Measurements from ENCODE around the gene GMIP. TPM values are rescaled to one million over a fixed set of nuclear protein-coding genes. Genes with fewer than 3 reads are reported as not detected.

The GMIP gene
- total RNA-seq, 3 donors from 2014 or later (not counting 1 experiment from before 2014, with no cell fraction given) = 134 to 188 (median 150) TPM

DNA sequence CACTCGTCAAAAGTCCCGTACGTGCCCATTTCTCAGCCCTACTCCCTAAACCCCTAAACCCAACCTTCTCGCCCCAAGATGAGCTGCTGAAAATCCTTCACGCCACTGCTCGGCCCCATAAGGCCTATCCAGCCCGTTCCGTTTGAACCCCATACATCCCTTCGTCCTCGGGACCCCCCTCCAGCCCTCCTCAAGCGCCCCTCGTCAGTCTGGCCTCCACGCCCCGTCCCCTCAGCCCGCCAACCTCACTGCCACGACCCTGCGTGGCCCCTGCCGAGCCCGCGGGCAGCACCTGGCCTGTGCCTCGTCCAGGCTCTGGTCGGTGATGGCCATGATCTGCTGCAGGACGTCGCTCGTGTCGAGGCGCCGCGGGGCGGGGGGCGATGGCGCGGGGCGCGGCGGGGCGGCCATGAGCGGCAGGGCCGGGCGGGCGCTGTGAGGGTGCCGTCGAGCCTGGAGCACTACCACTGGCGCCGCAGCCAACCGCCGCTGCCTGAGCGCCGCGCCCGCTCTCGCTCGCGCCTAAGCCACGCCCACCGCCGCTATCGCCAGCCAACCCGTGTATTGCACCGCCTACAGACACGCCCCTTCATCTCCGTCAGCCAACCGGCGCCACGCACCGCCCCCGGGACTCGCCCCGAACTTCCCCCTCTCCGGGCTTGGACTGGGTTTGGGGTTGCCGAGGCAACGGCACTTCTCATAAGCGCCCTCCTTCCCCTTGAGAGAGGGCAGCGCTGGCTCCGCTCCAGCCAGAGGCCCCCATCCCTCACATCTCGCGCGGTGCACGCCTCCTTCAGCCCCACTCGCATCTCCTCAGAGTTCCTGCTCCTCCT, 25.0 kb downstream of the GMIP start, which contains the start of gene PBX4:
Gene PBX4, minus strand, starts transcription at position 469 of the 833 bp plus-strand sequence. Its CDS starts 58 bp downstream, at position 411.
- no peaks in the 10 kb centered on the region for H3K9me3 Mint-ChIP-seq
- no peaks in the 10 kb centered on the region for H3K9me3 ChIP-seq (ENCODE audit: control insufficient read depth, insufficient read depth, low read length)
- peaks cover 39 to 45% of the 10 kb centered on the region in 2 donors for H3K4me1 Mint-ChIP-seq
- H3K27ac ChIP-seq (ENCODE audit: low read length) = peak within 1 kb of the TSS; percentile 67
- ATAC-seq (peak; percentile 91 to 99 (median 94)), DNase-seq (peak; percentile 98 to 100)
- H3K27me3 Mint-ChIP-seq (ENCODE audit: low read depth in 2 of 2) = no peaks in the 10 kb centered on the region
- H3K27me3 ChIP-seq (ENCODE audit: control insufficient read depth, insufficient read depth, low read length) = no peaks in the 10 kb centered on the region
- intact Hi-C loops (cut with micrococcal nuclease) = loop anchor here (1.0 to 2.0 kb wide), 3 partner anchors 10 to 202 kb away; partner anchors contain the start of genes GMIP, LPAR2 and ZNF506
- TF ChIP-seq, protein P1, sequence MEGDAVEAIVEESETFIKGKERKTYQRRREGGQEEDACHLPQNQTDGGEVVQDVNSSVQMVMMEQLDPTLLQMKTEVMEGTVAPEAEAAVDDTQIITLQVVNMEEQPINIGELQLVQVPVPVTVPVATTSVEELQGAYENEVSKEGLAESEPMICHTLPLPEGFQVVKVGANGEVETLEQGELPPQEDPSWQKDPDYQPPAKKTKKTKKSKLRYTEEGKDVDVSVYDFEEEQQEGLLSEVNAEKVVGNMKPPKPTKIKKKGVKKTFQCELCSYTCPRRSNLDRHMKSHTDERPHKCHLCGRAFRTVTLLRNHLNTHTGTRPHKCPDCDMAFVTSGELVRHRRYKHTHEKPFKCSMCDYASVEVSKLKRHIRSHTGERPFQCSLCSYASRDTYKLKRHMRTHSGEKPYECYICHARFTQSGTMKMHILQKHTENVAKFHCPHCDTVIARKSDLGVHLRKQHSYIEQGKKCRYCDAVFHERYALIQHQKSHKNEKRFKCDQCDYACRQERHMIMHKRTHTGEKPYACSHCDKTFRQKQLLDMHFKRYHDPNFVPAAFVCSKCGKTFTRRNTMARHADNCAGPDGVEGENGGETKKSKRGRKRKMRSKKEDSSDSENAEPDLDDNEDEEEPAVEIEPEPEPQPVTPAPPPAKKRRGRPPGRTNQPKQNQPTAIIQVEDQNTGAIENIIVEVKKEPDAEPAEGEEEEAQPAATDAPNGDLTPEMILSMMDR (IDR thresholded peaks at IDR 0.05) = no peak
- peak within 1 kb of the TSS; percentile 92 for H3K4me3 Mint-ChIP-seq
- H3K4me1 ChIP-seq (ENCODE audit: control insufficient read depth, insufficient read depth, low read length) = peaks cover 39% of the 10 kb centered on the region
- peak within 1 kb of the TSS; percentile 50 for H3K4me3 ChIP-seq (ENCODE audit: low read length)
- 7% methylated on average over 80 of the region's 80 CpGs for WGBS (ENCODE audit: insufficient coverage)
- H3K36me3 ChIP-seq (ENCODE audit: control insufficient read depth, insufficient read depth, low read length) = no peaks in the 10 kb centered on the region
- H3K27ac Mint-ChIP-seq = peak within 1 kb of the TSS; percentile 90 to 94
- no peaks in the 10 kb centered on the region for H3K36me3 Mint-ChIP-seq

DNA sequence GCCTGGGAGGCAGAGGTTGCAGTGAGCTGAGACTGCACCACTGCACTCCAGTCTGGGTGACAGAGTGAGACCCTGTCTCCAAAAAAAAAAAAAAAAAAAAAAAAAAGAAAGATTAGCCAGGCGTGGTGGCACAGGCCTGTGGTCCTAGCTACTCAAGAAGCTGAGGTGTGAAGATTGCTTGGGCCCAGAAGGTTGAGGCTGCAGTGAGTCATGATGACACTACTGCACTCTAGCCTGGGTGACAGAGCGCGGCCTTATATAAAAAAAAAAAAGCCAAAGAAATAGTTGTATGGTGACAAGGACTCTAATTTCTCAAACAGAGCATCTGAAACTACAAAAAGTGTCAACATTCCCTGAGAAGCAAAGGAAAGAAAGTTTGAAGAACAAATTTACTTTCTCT, 28.4 kb downstream of the GMIP start:
- peak; percentile 55 to 76 for DNase-seq
- H3K4me1 Mint-ChIP-seq = peaks cover 40 to 46% of the 10 kb centered on the region in 2 donors
- Histone ChIP-seq H3K4me3 (ENCODE audit: low read length) (no peak overlapping the region), H3K36me3 (ENCODE audit: control insufficient read depth, insufficient read depth, low read length) (no peaks in the 10 kb centered on the region), H3K27me3 (ENCODE audit: control insufficient read depth, insufficient read depth, low read length) (no peaks in the 10 kb centered on the region), H3K4me1 (ENCODE audit: control insufficient read depth, insufficient read depth, low read length) (peaks cover 39% of the 10 kb centered on the region), H3K27ac (ENCODE audit: low read length) (peak overlapping the region; percentile 82), H3K9me3 (ENCODE audit: control insufficient read depth, insufficient read depth, low read length) (no peaks in the 10 kb centered on the region)
- intact Hi-C loops (cut with micrococcal nuclease) = no loop called here
- H3K36me3 Mint-ChIP-seq = no peaks in the 10 kb centered on the region
- H3K4me3 Mint-ChIP-seq = peak overlapping the region; percentile 65
- TF ChIP-seq, protein P1 (IDR thresholded peaks at IDR 0.05) = no peak
- H3K9me3 Mint-ChIP-seq = no peaks in the 10 kb centered on the region
- ATAC-seq = peak; percentile 58 to 69 (median 64)
- 40% methylated on average over 1 of the region's 3 CpGs for WGBS (ENCODE audit: insufficient coverage)
- H3K27me3 Mint-ChIP-seq (ENCODE audit: low read depth in 2 of 2) = no peaks in the 10 kb centered on the region
- peak overlapping the region; percentile 89 to 95 for H3K27ac Mint-ChIP-seq

DNA sequence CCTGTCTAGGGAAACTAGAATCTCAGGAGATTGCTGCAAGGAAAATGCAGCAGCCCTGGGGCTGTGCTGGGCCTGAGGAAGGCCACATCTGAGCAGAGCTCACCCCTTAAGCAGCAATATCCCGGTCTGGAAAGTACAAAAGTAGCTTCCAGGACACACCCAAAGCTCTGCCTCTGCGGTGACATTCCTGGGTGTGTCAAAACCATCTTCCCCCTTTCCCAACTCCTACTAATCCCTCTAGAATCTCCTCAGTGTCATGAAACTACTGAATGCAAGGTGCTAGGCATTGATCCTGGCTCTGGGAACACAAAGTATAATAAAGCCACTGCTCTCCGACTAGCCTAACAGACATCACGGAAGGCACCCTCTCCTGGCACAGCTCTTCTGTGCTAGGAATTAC, 30.0 kb downstream of the GMIP start:
- no peak overlapping the region for H3K4me3 ChIP-seq (ENCODE audit: low read length)
- peaks cover 33% of the 10 kb centered on the region for H3K4me1 ChIP-seq (ENCODE audit: control insufficient read depth, insufficient read depth, low read length)
- H3K27ac Mint-ChIP-seq = peak overlapping the region; percentile 89 to 95
- no peak for DNase-seq
- H3K9me3 ChIP-seq (ENCODE audit: control insufficient read depth, insufficient read depth, low read length) = no peaks in the 10 kb centered on the region
- 97% methylated on average over 4 of the region's 4 CpGs for WGBS (ENCODE audit: insufficient coverage)
- H3K4me1 Mint-ChIP-seq = peaks cover 31 to 43% of the 10 kb centered on the region in 2 donors
- peak overlapping the region; percentile 1 for H3K27ac ChIP-seq (ENCODE audit: low read length)
- no peaks in the 10 kb centered on the region for H3K36me3 Mint-ChIP-seq
- intact Hi-C loops (cut with micrococcal nuclease) = no loop called here
- no peaks in the 10 kb centered on the region for H3K9me3 Mint-ChIP-seq
- H3K27me3 ChIP-seq (ENCODE audit: control insufficient read depth, insufficient read depth, low read length) = no peaks in the 10 kb centered on the region
- ATAC-seq = no peak
- peaks cover 1% of the 10 kb centered on the region for H3K36me3 ChIP-seq (ENCODE audit: control insufficient read depth, insufficient read depth, low read length)
- TF ChIP-seq, protein P1 (IDR thresholded peaks at IDR 0.05) = no peak
- H3K27me3 Mint-ChIP-seq (ENCODE audit: low read depth in 2 of 2) = no peaks in the 10 kb centered on the region
- H3K4me3 Mint-ChIP-seq = no peak overlapping the region

All from natural killer cell (primary cell).